Kidney (tissue), 14 donors: ENCODE measurements around the gene FBXO2. TPM values are rescaled to one million over a fixed set of nuclear protein-coding genes. Genes with fewer than 3 reads are reported as not detected.
A peak's percentile ranks its signal among the peaks of the same experiment; 100 is the strongest.

ENCODE experiments used
- DNase-seq, 5 donors: peaks; one replicate each; pipeline ENCODE4 v3.0.0-alpha.2; 2013 to 2020
- FAIRE-seq: peaks from 2 replicates; lab custom pipeline; 2012; peaks lifted over from hg19 to GRCh38; lab: Jason Lieb, UNC
- H3K27ac ChIP-seq, 2 donors: one replicate each; pipeline ENCODE4 v1.7.0; 2013; ENCODE audit warnings: low read depth in 2 of 2, low read length in 2 of 2, inconsistent platforms in 1 of 2
- H3K27me3 ChIP-seq: one replicate; pipeline ENCODE4 v1.7.1; 2013; ENCODE audit warnings: low read length, inconsistent platforms; ENCODE audit not compliant: control insufficient read depth, insufficient read depth
- H3K36me3 ChIP-seq, 3 donors: one replicate each; pipeline versions ENCODE4 v1.7.0 to v1.7.1; 2013; ENCODE audit warnings: low read length in 3 of 3, control low read depth in 1 of 3, inconsistent platforms in 1 of 3; ENCODE audit not compliant: insufficient read depth in 3 of 3, control insufficient read depth in 2 of 3
- H3K4me1 ChIP-seq, 3 donors: one replicate each; pipeline versions ENCODE4 v1.7.0 to v1.7.1; 2013; ENCODE audit warnings: low read length in 3 of 3, inconsistent platforms in 1 of 3, low read depth in 1 of 3; ENCODE audit not compliant: control insufficient read depth in 2 of 3, insufficient read depth in 2 of 3
- H3K4me3 ChIP-seq, 3 donors: one replicate each; pipeline versions ENCODE4 v1.7.0 to v1.8.1; 2013; ENCODE audit warnings: low read length in 3 of 3, control low read depth in 1 of 3, inconsistent platforms in 1 of 3
- H3K9ac ChIP-seq, 3 donors: one replicate each; pipeline versions ENCODE4 v1.7.0 to v1.7.1; 2013; ENCODE audit warnings: low read length in 3 of 3, control low read depth in 1 of 3, inconsistent platforms in 1 of 3
- H3K9me3 ChIP-seq, 3 donors: one replicate each; pipeline versions ENCODE4 v1.7.0 to v1.7.1; 2013; ENCODE audit warnings: low read length in 3 of 3, control low read depth in 1 of 3, inconsistent platforms in 1 of 3; ENCODE audit not compliant: control insufficient read depth in 2 of 3, insufficient read depth in 1 of 3
- intact Hi-C: fragments of 100-400 bp; cut with DNase I; formaldehyde crosslinking; loops from one replicate; pipeline ENCODE4 v1.11.1; 2022
- polyA plus RNA-seq: library from polyadenylated mRNA; stranded (reverse); fragments of 350-450 nt; fragmentation: Illumina TruSeq; extraction: RNeasy Lipid Tissue Mini Kit (QIAGEN cat#74804); gene quantifications from one replicate; pipeline ENCODE4 v1.2.3, GENCODE V29; 2014; ENCODE audit warnings: low read depth, low replicate concordance; ENCODE audit not compliant: insufficient read depth
- total RNA-seq: library from RNA; stranded (reverse); fragmentation: NEBNext Ultra II Directional; extraction: Animal tissue kit (Norgen Biotek cat#: 25700); gene quantifications from one replicate; pipeline ENCODE4 v1.2.1, GENCODE V29; 2021
- TF ChIP-seq, protein P1 (sequence below): IDR thresholded peaks from 3 replicates; pipeline ENCODE4 v1.5.1; 2012; ENCODE audit warnings: mild to moderate bottlenecking, moderate library complexity, borderline replicate concordance; ENCODE audit not compliant: insufficient read depth; ENCODE audit errors: extremely low read depth
- donor health status: control.
- donor health status: control.
- donor health status: control.
- donor health status: control.
- donor health status: control.
- donor health status: DM: yes; HTN: yes; CAD: no.
- donor health status: Normal renal cell carcinoma (clear cell type).

The FBXO2 gene
- total and polyA plus RNA-seq, 2 donors from 2014 or later, result 10.2 to 38.4 TPM

DNA sequence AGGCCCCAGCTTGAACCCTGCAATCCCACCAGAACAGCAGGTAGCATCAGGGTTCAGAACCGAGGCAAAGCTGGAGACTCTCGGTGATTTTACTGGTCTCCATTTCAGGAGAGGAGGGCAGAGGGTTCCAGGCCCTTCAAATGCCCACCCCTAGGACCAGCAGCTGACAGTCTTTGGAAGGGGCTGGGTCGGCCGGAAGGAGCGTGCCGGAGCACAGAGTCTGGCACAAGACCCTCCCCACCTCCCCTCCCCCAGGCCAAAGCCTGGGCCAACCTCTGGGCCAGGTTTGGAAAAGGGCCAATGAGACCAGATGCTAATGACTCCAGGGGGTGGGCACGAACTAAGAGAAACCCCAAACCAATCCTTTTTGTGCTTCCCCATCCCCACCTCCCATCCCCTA, 6.9 kb downstream of the FBXO2 start:
- DNase-seq (no peak), FAIRE-seq (no peak)
- TF ChIP-seq, protein P1, sequence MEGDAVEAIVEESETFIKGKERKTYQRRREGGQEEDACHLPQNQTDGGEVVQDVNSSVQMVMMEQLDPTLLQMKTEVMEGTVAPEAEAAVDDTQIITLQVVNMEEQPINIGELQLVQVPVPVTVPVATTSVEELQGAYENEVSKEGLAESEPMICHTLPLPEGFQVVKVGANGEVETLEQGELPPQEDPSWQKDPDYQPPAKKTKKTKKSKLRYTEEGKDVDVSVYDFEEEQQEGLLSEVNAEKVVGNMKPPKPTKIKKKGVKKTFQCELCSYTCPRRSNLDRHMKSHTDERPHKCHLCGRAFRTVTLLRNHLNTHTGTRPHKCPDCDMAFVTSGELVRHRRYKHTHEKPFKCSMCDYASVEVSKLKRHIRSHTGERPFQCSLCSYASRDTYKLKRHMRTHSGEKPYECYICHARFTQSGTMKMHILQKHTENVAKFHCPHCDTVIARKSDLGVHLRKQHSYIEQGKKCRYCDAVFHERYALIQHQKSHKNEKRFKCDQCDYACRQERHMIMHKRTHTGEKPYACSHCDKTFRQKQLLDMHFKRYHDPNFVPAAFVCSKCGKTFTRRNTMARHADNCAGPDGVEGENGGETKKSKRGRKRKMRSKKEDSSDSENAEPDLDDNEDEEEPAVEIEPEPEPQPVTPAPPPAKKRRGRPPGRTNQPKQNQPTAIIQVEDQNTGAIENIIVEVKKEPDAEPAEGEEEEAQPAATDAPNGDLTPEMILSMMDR, result no peak
- Histone ChIP-seq H3K27ac (no peak overlapping the region), H3K9ac (no peak overlapping the region), H3K4me1 (peaks cover 0 to 4% (median 0%) of the 10 kb centered on the region in 3 donors), H3K27me3 (peaks cover 11% of the 10 kb centered on the region), H3K4me3 (no peak overlapping the region), H3K9me3 (no peaks in the 10 kb centered on the region), H3K36me3 (no peaks in the 10 kb centered on the region)
- intact Hi-C loops, result loop anchor here (10.0 kb wide), 1 partner anchor 403 kb away; no protein-coding TSS in a partner anchor

DNA sequence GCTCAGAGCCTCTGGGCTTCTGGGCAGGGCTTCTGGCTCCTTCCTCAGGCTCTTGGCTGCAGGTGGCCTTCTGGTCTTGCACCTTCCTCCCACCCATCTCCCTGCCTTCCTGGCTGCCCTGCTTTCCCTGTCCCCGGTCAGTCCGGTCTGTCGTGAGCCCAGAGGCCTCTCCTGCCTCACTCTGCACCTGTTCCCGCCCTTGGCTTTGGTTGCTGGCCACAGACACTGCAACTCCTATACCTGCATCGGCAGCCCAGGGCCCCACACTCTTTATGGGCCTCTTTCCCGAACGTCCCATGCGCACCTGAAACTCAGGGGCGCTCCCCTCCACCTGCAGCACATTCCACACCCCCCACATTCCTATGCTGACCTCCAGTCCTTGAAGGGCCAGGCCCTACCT, 7.9 kb downstream of the FBXO2 start:
- H3K4me3 ChIP-seq, result no peak overlapping the region
- intact Hi-C loops, result loop anchor here (10.0 kb wide), 1 partner anchor 402 kb away; no protein-coding TSS in a partner anchor
- H3K27me3 ChIP-seq, result peaks cover 11% of the 10 kb centered on the region
- H3K36me3 ChIP-seq, result no peaks in the 10 kb centered on the region
- DNase-seq (no peak), FAIRE-seq (no peak)
- H3K9me3 ChIP-seq, result no peaks in the 10 kb centered on the region
- H3K4me1 ChIP-seq, result peaks cover 0 to 4% (median 0%) of the 10 kb centered on the region in 3 donors
- TF ChIP-seq, protein P1, result no peak
- H3K9ac ChIP-seq, result no peak overlapping the region
- H3K27ac ChIP-seq, result no peak overlapping the region

DNA sequence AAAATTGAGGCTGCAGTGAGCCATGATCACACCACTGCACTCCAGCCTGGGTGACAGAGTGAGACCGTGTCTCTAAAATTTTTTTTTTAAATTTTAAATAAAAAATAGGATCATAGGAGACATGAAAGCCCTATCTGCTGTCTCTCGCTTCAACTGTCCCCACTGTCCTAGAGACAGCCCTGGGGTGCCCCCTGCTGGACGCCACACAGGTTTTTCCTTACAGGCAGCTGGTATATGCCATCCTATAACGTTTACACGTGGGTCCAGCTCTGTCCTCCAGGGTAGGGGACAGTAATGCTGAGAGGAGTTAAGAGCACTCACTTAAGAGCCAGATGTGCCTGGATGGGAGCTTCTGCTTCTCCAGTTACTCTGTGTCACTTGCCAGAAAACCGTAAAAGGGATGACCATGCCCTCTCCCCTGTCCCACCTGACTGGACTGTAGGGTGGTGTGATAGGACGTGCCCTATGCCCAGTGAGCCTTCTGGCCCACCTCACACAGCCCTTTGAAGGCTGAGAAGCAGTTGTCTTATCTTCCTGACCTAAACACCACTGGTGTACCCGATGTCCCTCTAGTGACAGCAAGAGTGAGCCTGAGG, 8.5 kb downstream of the FBXO2 start:
- Histone ChIP-seq H3K9ac (no peak overlapping the region), H3K4me3 (no peak overlapping the region), H3K27ac (no peak overlapping the region), H3K36me3 (no peaks in the 10 kb centered on the region), H3K4me1 (peaks cover 0 to 4% (median 0%) of the 10 kb centered on the region in 3 donors), H3K27me3 (peaks cover 11% of the 10 kb centered on the region), H3K9me3 (no peaks in the 10 kb centered on the region)
- intact Hi-C loops, result loop anchor here (10.0 kb wide), 1 partner anchor 401 kb away; no protein-coding TSS in a partner anchor
- DNase-seq (peak; percentile 81 to 91 (median 87)), FAIRE-seq (no peak)
- TF ChIP-seq, protein P1, result peak; percentile 64
